ENCODE data around the gene C4orf46. TPM values are rescaled to one million over a fixed set of nuclear protein-coding genes. Genes with fewer than 3 reads are reported as not detected.

C4orf46 gene
- total RNA-seq, 1 donor from 2014 or later, result 18.5 TPM

- no peaks in the 10 kb centered on the region for H3K4me1 Mint-ChIP-seq (ENCODE audit: low read depth, unreplicated experiment)
- no peak for TF ChIP-seq CTCF (IDR thresholded peaks at IDR 0.05; ENCODE audit: partially characterized antibody, unreplicated experiment)
- no peaks in the 10 kb centered on the region for H3K36me3 Mint-ChIP-seq (ENCODE audit: unreplicated experiment)
- no peak overlapping the region for H3K27ac Mint-ChIP-seq (ENCODE audit: unreplicated experiment)
- no peaks in the 10 kb centered on the region for H3K27me3 Mint-ChIP-seq (ENCODE audit: unreplicated experiment)
- H3K9me3 Mint-ChIP-seq (ENCODE audit: unreplicated experiment), result no peaks in the 10 kb centered on the region
- H3K4me3 Mint-ChIP-seq (ENCODE audit: unreplicated experiment), result no peak overlapping the region
- DNase-seq, result no peak
Observed at GRCh38 chr4:158636619-158637018, 35.1 kb downstream of the C4orf46 start.

GRCh38 chr4:158630893-158631292 is 40.8 kb downstream of the C4orf46 start:
- no peak for TF ChIP-seq CTCF (IDR thresholded peaks at IDR 0.05; ENCODE audit: partially characterized antibody, unreplicated experiment)
- Mint-ChIP-seq H3K9me3 (ENCODE audit: unreplicated experiment) (no peaks in the 10 kb centered on the region), H3K36me3 (ENCODE audit: unreplicated experiment) (no peaks in the 10 kb centered on the region), H3K4me1 (ENCODE audit: low read depth, unreplicated experiment) (no peaks in the 10 kb centered on the region), H3K4me3 (ENCODE audit: unreplicated experiment) (no peak overlapping the region), H3K27me3 (ENCODE audit: unreplicated experiment) (peaks cover 2% of the 10 kb centered on the region), H3K27ac (ENCODE audit: unreplicated experiment) (no peak overlapping the region)
- DNase-seq, result no peak

GRCh38 chr4:158625544-158625943 is 46.1 kb downstream of the C4orf46 start:
- Mint-ChIP-seq H3K27me3 (ENCODE audit: unreplicated experiment) (peaks cover 2% of the 10 kb centered on the region), H3K36me3 (ENCODE audit: unreplicated experiment) (no peaks in the 10 kb centered on the region), H3K9me3 (ENCODE audit: unreplicated experiment) (no peaks in the 10 kb centered on the region), H3K27ac (ENCODE audit: unreplicated experiment) (no peak overlapping the region), H3K4me1 (ENCODE audit: low read depth, unreplicated experiment) (no peaks in the 10 kb centered on the region), H3K4me3 (ENCODE audit: unreplicated experiment) (no peak overlapping the region)
- DNase-seq, result no peak
- no peak for TF ChIP-seq CTCF (IDR thresholded peaks at IDR 0.05; ENCODE audit: partially characterized antibody, unreplicated experiment)

- H3K9me3 Mint-ChIP-seq (ENCODE audit: unreplicated experiment), result no peaks in the 10 kb centered on the region
- H3K27me3 Mint-ChIP-seq (ENCODE audit: unreplicated experiment), result peaks cover 2% of the 10 kb centered on the region
- no peak overlapping the region for H3K4me3 Mint-ChIP-seq (ENCODE audit: unreplicated experiment)
- no peak for DNase-seq
- H3K4me1 Mint-ChIP-seq (ENCODE audit: low read depth, unreplicated experiment), result no peaks in the 10 kb centered on the region
- H3K36me3 Mint-ChIP-seq (ENCODE audit: unreplicated experiment), result no peaks in the 10 kb centered on the region
- peak; percentile 82 for TF ChIP-seq CTCF (IDR thresholded peaks at IDR 0.05; ENCODE audit: partially characterized antibody, unreplicated experiment)
- H3K27ac Mint-ChIP-seq (ENCODE audit: unreplicated experiment), result no peak overlapping the region
Observed at GRCh38 chr4:158624889-158625478, 46.7 kb downstream of the C4orf46 start.

GRCh38 chr4:158622251-158622650 is 49.4 kb downstream of the C4orf46 start:
- H3K9me3 Mint-ChIP-seq (ENCODE audit: unreplicated experiment), result no peaks in the 10 kb centered on the region
- no peak for TF ChIP-seq CTCF (IDR thresholded peaks at IDR 0.05; ENCODE audit: partially characterized antibody, unreplicated experiment)
- no peaks in the 10 kb centered on the region for H3K36me3 Mint-ChIP-seq (ENCODE audit: unreplicated experiment)
- H3K4me3 Mint-ChIP-seq (ENCODE audit: unreplicated experiment), result no peak overlapping the region
- H3K4me1 Mint-ChIP-seq (ENCODE audit: low read depth, unreplicated experiment), result no peaks in the 10 kb centered on the region
- H3K27me3 Mint-ChIP-seq (ENCODE audit: unreplicated experiment), result no peaks in the 10 kb centered on the region
- no peak for DNase-seq
- no peak overlapping the region for H3K27ac Mint-ChIP-seq (ENCODE audit: unreplicated experiment)

Measured in glutamatergic neuron (in vitro differentiated cells).